Fibroblast of mammary gland (primary cell): ENCODE data around the gene DIS3L2.

Experiments
- DNase-seq: peaks from one replicate; pipeline ENCODE4 v3.0.0-alpha.2; 2010; ENCODE audit warnings: low read depth
- H3K4me3 ChIP-seq: 2 replicates; pipeline ENCODE4 v1.5.1; 2011; ENCODE audit warnings: low read depth, mild to moderate bottlenecking, low read length, moderate library complexity; ENCODE audit not compliant: control insufficient read depth
- TF ChIP-seq, protein P1 (sequence below): conservative IDR thresholded peaks from 2 replicates; pipeline ENCODE4 v1.5.1; 2011; ENCODE audit warnings: low read depth, low read length, inconsistent platforms; ENCODE audit not compliant: control insufficient read depth, insufficient read depth

Gene DIS3L2

DNA sequence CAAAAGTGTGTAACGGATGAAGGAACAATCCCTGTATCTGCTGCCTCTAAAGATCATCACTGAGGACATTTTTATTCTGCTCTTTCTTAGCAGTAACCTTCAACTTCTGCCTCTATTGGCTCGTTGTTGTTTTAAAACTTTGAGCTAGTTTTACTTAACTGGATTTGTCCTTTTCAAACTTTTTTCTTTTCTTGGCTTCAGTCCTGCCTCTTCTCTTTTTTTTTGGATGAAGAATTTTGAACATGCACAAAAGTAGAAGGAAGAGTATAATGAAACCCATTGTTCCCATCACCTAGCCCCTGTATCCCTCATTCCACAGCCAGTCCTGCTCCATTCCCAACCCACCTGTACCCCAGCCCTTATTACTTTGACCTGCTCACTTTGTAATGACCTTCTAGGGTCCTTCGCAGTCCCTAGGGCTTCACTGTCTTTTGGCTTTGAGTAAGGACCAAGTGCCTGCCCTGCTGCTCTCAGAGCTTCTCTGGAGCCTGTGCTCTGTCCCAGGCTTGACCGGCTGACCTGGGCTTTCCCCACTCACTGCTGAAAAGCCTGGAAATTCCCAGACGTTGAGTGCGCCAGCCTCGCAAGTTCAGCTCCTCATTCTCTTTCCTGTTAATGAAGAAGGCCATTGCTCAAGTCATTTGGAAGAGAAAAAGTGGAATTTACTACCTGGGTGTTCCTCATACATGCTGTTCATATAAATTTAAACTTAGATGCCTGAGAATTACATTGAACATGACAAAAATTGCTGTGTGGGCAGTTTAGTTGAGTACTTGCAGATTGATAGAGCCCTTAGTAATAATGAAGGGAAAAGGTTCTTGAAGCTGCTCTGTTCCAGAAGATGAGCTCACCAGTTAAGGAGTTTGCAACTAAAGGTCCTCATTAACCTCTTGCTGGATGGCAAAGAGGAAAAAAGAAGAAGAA, 267.7 kb downstream of the DIS3L2 start:
- no peak overlapping the region for H3K4me3 ChIP-seq
- TF ChIP-seq, protein P1, sequence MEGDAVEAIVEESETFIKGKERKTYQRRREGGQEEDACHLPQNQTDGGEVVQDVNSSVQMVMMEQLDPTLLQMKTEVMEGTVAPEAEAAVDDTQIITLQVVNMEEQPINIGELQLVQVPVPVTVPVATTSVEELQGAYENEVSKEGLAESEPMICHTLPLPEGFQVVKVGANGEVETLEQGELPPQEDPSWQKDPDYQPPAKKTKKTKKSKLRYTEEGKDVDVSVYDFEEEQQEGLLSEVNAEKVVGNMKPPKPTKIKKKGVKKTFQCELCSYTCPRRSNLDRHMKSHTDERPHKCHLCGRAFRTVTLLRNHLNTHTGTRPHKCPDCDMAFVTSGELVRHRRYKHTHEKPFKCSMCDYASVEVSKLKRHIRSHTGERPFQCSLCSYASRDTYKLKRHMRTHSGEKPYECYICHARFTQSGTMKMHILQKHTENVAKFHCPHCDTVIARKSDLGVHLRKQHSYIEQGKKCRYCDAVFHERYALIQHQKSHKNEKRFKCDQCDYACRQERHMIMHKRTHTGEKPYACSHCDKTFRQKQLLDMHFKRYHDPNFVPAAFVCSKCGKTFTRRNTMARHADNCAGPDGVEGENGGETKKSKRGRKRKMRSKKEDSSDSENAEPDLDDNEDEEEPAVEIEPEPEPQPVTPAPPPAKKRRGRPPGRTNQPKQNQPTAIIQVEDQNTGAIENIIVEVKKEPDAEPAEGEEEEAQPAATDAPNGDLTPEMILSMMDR = no peak
- peak; percentile 37 for DNase-seq

DNA sequence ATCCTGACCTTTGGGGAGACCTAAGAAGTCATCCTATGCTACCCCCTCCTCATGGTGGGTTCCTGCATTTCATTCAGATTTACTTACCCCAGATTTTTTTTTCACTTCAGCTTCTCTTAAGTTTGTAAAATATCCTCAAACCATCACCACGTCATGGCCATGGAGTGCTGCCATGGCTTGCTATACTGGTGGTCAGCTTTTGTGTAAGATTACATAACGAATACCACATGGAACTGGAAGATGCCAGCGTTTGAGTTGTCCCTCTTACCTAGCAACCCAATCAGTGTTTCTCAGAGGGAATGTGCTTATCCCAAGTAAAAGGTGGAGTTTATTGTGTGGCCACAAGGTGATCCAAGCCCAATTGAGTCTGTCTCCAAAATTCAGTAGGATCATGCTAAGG, 268.4 kb downstream of the DIS3L2 start:
- DNase-seq = peak; percentile 58
- H3K4me3 ChIP-seq = no peak overlapping the region
- TF ChIP-seq, protein P1 = no peak

DNA sequence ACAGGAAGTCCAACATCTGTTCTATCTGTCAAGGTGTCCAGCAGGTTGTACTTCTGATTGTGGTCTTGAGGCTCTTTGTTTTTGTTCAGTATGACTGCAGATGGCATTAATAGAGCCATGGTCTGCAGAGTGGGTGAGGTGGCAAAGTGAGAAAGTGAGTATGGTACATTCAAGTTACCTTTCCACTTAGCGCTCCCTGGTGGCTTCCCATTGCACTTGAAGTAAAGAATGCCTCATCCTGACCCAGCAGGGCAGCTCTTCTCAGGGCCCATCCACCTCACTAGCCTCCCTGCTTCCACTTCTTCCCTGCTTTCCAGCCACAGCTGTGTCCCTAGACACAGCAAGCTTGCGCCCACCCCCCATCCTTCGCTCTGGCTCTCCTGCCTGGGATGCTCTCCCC, 269.0 kb downstream of the DIS3L2 start:
- TF ChIP-seq, protein P1 = peak; percentile 21
- DNase-seq = peak; percentile 23
- no peak overlapping the region for H3K4me3 ChIP-seq

DNA sequence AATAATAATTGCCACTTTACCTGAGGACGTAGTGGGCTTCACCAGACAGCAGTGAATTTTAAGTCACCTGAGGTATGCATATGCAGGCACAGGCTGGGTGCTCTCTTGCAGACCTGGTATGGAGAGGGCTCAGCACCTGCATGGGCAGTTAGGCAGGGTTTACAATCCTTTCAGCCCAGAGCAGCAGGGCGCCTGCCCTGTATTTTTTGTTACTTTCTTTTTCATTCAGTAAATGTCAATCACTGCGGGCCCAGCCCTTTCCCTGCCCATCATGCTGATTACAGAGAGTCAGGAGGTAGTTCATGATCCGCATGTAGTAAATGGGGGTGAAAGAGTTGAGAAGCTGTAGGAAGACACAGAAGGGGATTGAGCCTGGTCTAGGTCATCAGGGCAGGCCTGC, 270.0 kb downstream of the DIS3L2 start:
- no peak for DNase-seq
- no peak overlapping the region for H3K4me3 ChIP-seq
- TF ChIP-seq, protein P1 = no peak

DNA sequence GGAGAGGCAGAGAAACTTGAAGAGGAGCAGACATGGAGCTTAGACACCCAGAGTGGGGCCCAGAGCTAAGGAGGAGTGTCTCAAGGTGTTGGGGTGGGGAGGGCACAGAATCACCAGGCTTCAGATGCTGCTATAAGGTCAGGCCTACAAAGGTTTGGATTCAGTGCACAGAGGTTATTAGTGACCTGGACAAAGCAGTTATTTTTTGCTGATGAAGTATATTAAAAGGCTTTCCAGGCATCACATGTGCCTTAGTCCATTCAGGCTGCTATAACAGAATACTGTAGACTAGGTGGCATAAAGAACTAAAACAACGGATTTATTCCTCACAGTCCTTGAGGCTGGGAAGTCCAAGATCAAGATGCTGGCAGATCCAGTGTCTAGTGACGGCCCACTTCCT, 271.4 kb downstream of the DIS3L2 start:
- H3K4me3 ChIP-seq = no peak overlapping the region
- TF ChIP-seq, protein P1 = no peak
- DNase-seq = no peak

DNA sequence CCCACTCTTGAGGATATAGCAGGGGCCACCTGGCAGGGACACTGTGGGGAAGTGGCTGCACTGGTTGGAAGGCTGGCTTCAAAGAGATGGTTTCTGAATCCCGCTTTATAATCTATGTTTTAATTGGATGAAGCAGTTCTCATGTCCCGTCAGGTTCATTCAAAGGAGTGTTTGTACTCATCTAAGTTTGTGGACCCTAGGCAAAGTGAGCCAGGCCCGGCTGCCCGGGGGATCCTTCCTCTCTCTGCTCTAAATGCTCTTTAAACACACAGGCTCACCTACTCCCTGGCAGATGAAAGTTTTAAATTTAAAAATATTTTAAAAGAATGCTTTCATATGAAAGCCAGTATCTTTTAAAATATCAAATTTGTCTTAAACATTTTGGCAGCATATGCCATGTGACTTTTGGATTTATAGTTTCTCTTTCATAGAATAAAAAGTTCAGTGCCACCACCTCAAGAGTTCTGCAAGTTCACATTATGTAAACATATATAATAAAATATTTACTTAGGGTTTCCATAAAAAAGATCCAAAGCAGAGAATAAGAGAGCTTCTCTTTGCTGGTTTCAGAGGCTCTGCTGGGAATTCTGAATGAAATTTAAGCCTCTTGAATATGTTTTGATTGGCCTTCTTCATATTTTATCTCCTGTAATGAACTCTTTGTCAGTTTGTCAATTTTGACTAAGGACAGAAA, 273.6 kb downstream of the DIS3L2 start:
- TF ChIP-seq, protein P1 = no peak
- no peak for DNase-seq
- H3K4me3 ChIP-seq = no peak overlapping the region
